Heart left ventricle (tissue), 16 donors: ENCODE measurements around the gene CCSER1. TPM values are rescaled to one million over a fixed set of nuclear protein-coding genes. Genes with fewer than 3 reads are reported as not detected.

Experiments
- ATAC-seq, 4 donors: fragments of 200-7000 bp; cut with Tn5 transposase; one replicate each; pipeline ENCODE4 v1.9.1; 2020 to 2022; ENCODE audit warnings: moderate library complexity in 4 of 4, mild to moderate bottlenecking in 3 of 4, moderate number of reproducible peaks in 1 of 4
- DNase-seq, 5 donors: peaks; one replicate each; pipeline ENCODE4 v3.0.0-alpha.2; 2020
- H3K27ac ChIP-seq, 12 donors: fragments of 200-600 bp; sonication (generic) in 4 of 12; one replicate each; pipeline versions ENCODE4 v1.5.0 to v1.8.0; 2016 to 2022; ENCODE audit warnings: mild to moderate bottlenecking in 2 of 12
- H3K27me3 ChIP-seq, 9 donors: fragments of 200-600 bp; sonication (generic) in 2 of 9; one replicate each; pipeline versions ENCODE4 v1.5.1 to v1.8.0; 2016 to 2022; ENCODE audit warnings: mild to moderate bottlenecking in 3 of 9
- H3K36me3 ChIP-seq, 9 donors: fragments of 200-600 bp; sonication (generic) in 2 of 9; one replicate each; pipeline versions ENCODE4 v1.5.0 to v1.8.0; 2018 to 2022; ENCODE audit warnings: mild to moderate bottlenecking in 2 of 9
- H3K4me1 ChIP-seq, 12 donors: fragments of 200-600 bp; sonication (generic) in 4 of 12; one replicate each; pipeline versions ENCODE4 v1.5.0 to v1.8.0; 2016 to 2022; ENCODE audit warnings: mild to moderate bottlenecking in 3 of 12
- H3K4me3 ChIP-seq, 12 donors: fragments of 200-600 bp; sonication (generic) in 4 of 12; one replicate each; pipeline versions ENCODE4 v1.5.0 to v1.8.0; 2017 to 2022; ENCODE audit warnings: mild to moderate bottlenecking in 9 of 12, moderate library complexity in 4 of 12
- H3K9me3 ChIP-seq, 12 donors: fragments of 200-600 bp; sonication (generic) in 4 of 12; one replicate each; pipeline versions ENCODE4 v1.5.0 to v1.8.0; 2016 to 2022; ENCODE audit warnings: mild to moderate bottlenecking in 1 of 12
- POLR2A ChIP-seq, 2 donors: fragments of 450-650 bp; IDR thresholded peaks; one replicate each; pipeline ENCODE4 v1.6.1; 2017; ENCODE audit warnings: antibody characterized with exemption in 2 of 2, mild to moderate bottlenecking in 2 of 2, moderate library complexity in 2 of 2
- WGBS, 4 donors: extraction: QIAGEN DNeasy Blood & Tissue Kit in 2 of 4; methylation state at CpG; one replicate each; pipeline versions ENCODE4 v1.1.5 to v1.1.7; 2013 to 2018; 5-methylcytosine and 5-hydroxymethylcytosine counted together
- intact Hi-C, 10 donors: fragments of 100-400 bp; cut with DNase I; formaldehyde crosslinking; loops; one replicate each; pipeline versions ENCODE4 v1.11.1 to v1.14.2; 2022
- polyA plus RNA-seq, 2 donors: library from polyadenylated mRNA; stranded (reverse); fragments of 200-250 nt; gene quantifications; one replicate each; pipeline ENCODE4 v1.2.3, GENCODE V29; 2013
- total RNA-seq, 9 donors: library from RNA; depleted of rRNA in 2 of 9; stranded (reverse); fragments of >200 nt in 2 of 9; fragmentation: NEBNext Ultra II Directional in 3 of 9; extraction: Animal tissue kit (Norgen Biotek cat#: 25700) in 3 of 9; gene quantifications; one replicate each; pipeline versions ENCODE4 v1.1.0 to v1.2.4, GENCODE V29; 2016 to 2023
- TF ChIP-seq, protein P1 (sequence below), 12 donors: fragments of 200-600 bp; sonication (generic) in 4 of 12; IDR thresholded peaks; one replicate each; pipeline versions ENCODE4 v1.5.0 to v1.8.0; 2018 to 2022; ENCODE audit warnings: antibody characterized with exemption in 12 of 12, mild to moderate bottlenecking in 5 of 12
- donor health status: ischemic (EF 13 %, LVEDD 7.1; RV severe dilation, severe dysfunction).
- donor health status: healthy with polysubstance abuse.
- donor health status: DM: no; HTN: yes; CAD: no.
- donor health status: DM: no; HTN: no; CAD: no.
- donor health status: ischemic (EF 25% LVEDD 6.9; RV normal size, moderate dysfunction).
- donor health status: ischemic (EF 25% LVEDD 5.7; RV mildly dilated, moderate dysfunction).
- donor health status: healthy.
- donor health status: DM: yes; HTN: yes; CAD: no.
- donor health status: ischemic (EF 35%, LVEDD 5.7; RV mildly dilated, moderate dysfunction).
- donor health status: nonischemic (EF 11% LVEDD 7.7; RV severe dilation, severe dysfunction).
- donor health status: DM: yes; HTN: yes; CAD: no.
- donor health status: PGD.
- donor health status: ischemic (EF 29% LVEDD 5.4; RV normal size, mild dysfunction).
- donor health status: nonischemic (EF 23%, LVEDD 6.1; RV moderate dilation, normal function).

The CCSER1 gene
- total and polyA plus RNA-seq, 11 donors, result 2.5 to 15.8 (median 12.2) TPM

DNA sequence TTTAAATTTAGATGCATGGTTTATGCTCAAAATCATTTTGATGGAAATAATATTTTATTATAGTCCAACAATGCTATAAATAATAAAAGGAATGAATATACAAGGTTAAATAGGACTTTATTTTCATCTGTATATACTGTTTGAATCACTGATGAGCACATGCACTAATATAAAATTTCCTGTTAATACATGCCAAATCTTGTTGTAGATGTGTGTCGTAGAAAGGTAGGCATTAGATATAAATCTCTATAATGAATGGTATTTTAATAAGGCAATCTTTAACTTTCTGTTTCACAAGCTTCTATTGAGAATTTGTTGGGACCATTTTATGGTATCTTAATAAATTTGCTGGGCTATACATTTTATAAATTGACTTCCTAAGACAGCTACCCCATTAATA lies 868.8 kb downstream of the CCSER1 start:
- H3K4me1 ChIP-seq, result no peaks in the 10 kb centered on the region
- H3K9me3 ChIP-seq, result peaks cover 0 to 3% (median 0%) of the 10 kb centered on the region in 12 donors
- intact Hi-C loops, result no loop called here
- DNase-seq (no peak), ATAC-seq (no peak)
- no peaks in the 10 kb centered on the region for H3K27me3 ChIP-seq
- no peaks in the 10 kb centered on the region for H3K36me3 ChIP-seq
- H3K27ac ChIP-seq, result no peak overlapping the region
- no peak overlapping the region for H3K4me3 ChIP-seq
- WGBS, 4 donors, result 40 to 93% (median 82%) methylated on average over 1 of the region's 1 CpG
- TF ChIP-seq, protein P1, sequence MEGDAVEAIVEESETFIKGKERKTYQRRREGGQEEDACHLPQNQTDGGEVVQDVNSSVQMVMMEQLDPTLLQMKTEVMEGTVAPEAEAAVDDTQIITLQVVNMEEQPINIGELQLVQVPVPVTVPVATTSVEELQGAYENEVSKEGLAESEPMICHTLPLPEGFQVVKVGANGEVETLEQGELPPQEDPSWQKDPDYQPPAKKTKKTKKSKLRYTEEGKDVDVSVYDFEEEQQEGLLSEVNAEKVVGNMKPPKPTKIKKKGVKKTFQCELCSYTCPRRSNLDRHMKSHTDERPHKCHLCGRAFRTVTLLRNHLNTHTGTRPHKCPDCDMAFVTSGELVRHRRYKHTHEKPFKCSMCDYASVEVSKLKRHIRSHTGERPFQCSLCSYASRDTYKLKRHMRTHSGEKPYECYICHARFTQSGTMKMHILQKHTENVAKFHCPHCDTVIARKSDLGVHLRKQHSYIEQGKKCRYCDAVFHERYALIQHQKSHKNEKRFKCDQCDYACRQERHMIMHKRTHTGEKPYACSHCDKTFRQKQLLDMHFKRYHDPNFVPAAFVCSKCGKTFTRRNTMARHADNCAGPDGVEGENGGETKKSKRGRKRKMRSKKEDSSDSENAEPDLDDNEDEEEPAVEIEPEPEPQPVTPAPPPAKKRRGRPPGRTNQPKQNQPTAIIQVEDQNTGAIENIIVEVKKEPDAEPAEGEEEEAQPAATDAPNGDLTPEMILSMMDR (IDR thresholded peaks at IDR 0.05), result no peak
- TF ChIP-seq POLR2A (IDR thresholded peaks at IDR 0.05), result no peak

- H3K27me3 ChIP-seq, result no peaks in the 10 kb centered on the region
- DNase-seq (no peak), ATAC-seq (no peak)
- intact Hi-C loops, result no loop called here
- 80 to 98% (median 89%) methylated on average over 1 of the region's 1 CpG for WGBS, 4 donors
- H3K36me3 ChIP-seq, result no peaks in the 10 kb centered on the region
- no peaks in the 10 kb centered on the region for H3K4me1 ChIP-seq
- no peak overlapping the region for H3K27ac ChIP-seq
- H3K4me3 ChIP-seq, result no peak overlapping the region
- peaks cover 0 to 3% (median 0%) of the 10 kb centered on the region in 12 donors for H3K9me3 ChIP-seq
- no peak for TF ChIP-seq POLR2A (IDR thresholded peaks at IDR 0.05)
- TF ChIP-seq, protein P1 (IDR thresholded peaks at IDR 0.05), result no peak
These were observed 869.6 kb downstream of the CCSER1 start for GRCh38 chr4:90996813-90997212.

DNA sequence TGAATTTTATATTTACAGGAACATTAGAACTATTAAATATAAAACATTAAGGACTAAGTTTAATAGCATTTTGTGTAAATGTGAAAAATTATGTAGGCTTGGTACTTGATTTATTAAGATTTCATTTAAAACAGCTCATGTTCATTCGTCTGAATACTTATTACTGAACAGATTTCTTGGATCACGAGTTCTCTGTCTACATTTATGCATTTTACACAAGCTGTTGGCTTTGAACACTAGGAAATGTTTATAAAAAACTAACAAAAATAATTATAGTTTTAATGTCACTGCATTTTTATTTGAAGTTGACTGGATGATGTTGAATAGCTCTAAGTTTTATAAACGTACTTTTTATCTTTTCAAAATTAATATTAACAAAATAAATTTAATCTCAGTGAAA lies 888.7 kb downstream of the CCSER1 start:
- WGBS, 4 donors, result 62 to 69% (median 65%) methylated on average over 3 of the region's 3 CpGs
- intact Hi-C loops, result no loop called here
- Histone ChIP-seq H3K4me1 (no peaks in the 10 kb centered on the region), H3K36me3 (no peaks in the 10 kb centered on the region), H3K4me3 (no peak overlapping the region), H3K27ac (no peak overlapping the region), H3K27me3 (no peaks in the 10 kb centered on the region), H3K9me3 (no peaks in the 10 kb centered on the region)
- TF ChIP-seq POLR2A (IDR thresholded peaks at IDR 0.05), result no peak
- TF ChIP-seq, protein P1 (IDR thresholded peaks at IDR 0.05), result no peak
- no peak for DNase-seq
- no peak for ATAC-seq

DNA sequence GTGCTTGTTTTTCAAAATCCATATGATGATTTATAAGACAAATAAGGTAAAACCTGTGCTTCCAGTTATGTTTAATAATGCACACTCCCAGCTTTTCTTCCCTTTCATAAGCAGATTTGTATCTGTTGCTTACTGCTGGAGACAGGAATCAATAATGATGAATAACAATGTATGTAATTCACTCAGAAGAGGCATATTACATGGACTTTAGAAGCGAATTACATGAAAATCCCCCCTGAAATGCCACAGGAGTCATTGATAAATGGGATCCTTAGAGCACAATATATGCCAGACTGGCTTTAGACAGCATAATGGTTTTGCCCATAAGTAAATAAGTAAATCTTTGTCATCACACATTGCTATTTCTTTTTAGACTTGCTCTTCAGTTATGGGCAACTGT lies 892.3 kb downstream of the CCSER1 start:
- intact Hi-C loops, result no loop called here
- Histone ChIP-seq H3K9me3 (no peaks in the 10 kb centered on the region), H3K36me3 (no peaks in the 10 kb centered on the region), H3K27ac (no peak overlapping the region), H3K4me3 (no peak overlapping the region), H3K27me3 (no peaks in the 10 kb centered on the region), H3K4me1 (no peaks in the 10 kb centered on the region)
- no peak for DNase-seq
- ATAC-seq, result no peak
- TF ChIP-seq POLR2A (IDR thresholded peaks at IDR 0.05), result no peak
- TF ChIP-seq, protein P1 (IDR thresholded peaks at IDR 0.05), result no peak
- WGBS, 4 donors, result 57 to 83% (median 67%) methylated on average over 1 of the region's 1 CpG
